Uterus (tissue), 2 donors: Measurements from ENCODE around the gene ICAM2.

Experiments
- CTCF ChIP-seq, 4 experiments: fragments of 200-600 bp in 2 of 4; fragments of 450-650 bp in 2 of 4; sonication (generic) in 2 of 4; IDR thresholded peaks; one replicate each; pipeline ENCODE4 v1.5.1; 2016 to 2019; ENCODE audit warnings: antibody characterized with exemption in 4 of 4, mild to moderate bottlenecking in 2 of 4, moderate library complexity in 1 of 4
- POLR2A ChIP-seq, 2 donors: fragments of 450-650 bp; IDR thresholded peaks; one replicate each; pipeline ENCODE4 v1.6.1; 2016; ENCODE audit warnings: antibody characterized with exemption in 2 of 2, mild to moderate bottlenecking in 1 of 2, moderate library complexity in 1 of 2

- TF ChIP-seq CTCF (IDR thresholded peaks at IDR 0.05) = no peak
- no peak for TF ChIP-seq POLR2A (IDR thresholded peaks at IDR 0.05)
Measured at GRCh38 chr17:63978272-63979200, 41.9 kb downstream of the ICAM2 start.
